ENCODE measurements around the gene SFXN1. TPM values are rescaled to one million over a fixed set of nuclear protein-coding genes. Genes with fewer than 3 reads are reported as not detected.

Gene SFXN1
- total RNA-seq, 2 experiments from 2014 or later: 147 to 154 TPM

GRCh38 chr5:175576591-175576990 is 98.2 kb downstream of the SFXN1 start:
- ChIA-PET CTCF (ENCODE audit: unreplicated experiment) (no interaction called here), POLR2A (no interaction called here)
- no peaks in the 10 kb centered on the region for H3K9me3 ChIP-seq (ENCODE audit: low read length)
- no peaks in the 10 kb centered on the region for H3K79me2 ChIP-seq (ENCODE audit: insufficient read depth, low read depth, low read length)
- H3K9me2 ChIP-seq (ENCODE audit: insufficient read depth, low read length): no peaks in the 10 kb centered on the region
- no peak overlapping the region for H3K4me3 ChIP-seq (ENCODE audit: low read depth, low read length, poor library complexity, severe bottlenecking)
- TF ChIP-seq, protein P1, sequence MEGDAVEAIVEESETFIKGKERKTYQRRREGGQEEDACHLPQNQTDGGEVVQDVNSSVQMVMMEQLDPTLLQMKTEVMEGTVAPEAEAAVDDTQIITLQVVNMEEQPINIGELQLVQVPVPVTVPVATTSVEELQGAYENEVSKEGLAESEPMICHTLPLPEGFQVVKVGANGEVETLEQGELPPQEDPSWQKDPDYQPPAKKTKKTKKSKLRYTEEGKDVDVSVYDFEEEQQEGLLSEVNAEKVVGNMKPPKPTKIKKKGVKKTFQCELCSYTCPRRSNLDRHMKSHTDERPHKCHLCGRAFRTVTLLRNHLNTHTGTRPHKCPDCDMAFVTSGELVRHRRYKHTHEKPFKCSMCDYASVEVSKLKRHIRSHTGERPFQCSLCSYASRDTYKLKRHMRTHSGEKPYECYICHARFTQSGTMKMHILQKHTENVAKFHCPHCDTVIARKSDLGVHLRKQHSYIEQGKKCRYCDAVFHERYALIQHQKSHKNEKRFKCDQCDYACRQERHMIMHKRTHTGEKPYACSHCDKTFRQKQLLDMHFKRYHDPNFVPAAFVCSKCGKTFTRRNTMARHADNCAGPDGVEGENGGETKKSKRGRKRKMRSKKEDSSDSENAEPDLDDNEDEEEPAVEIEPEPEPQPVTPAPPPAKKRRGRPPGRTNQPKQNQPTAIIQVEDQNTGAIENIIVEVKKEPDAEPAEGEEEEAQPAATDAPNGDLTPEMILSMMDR (conservative IDR thresholded peaks at IDR 0.05; ENCODE audit: low read length): no peak
- TF ChIP-seq EZH2phosphoT487 (IDR thresholded peaks at IDR 0.05; ENCODE audit: borderline replicate concordance, low read depth, low read length): no peak
- no peaks in the 10 kb centered on the region for H4K20me1 ChIP-seq (ENCODE audit: insufficient read depth, low read length)
- no peak overlapping the region for H3K27ac ChIP-seq (ENCODE audit: low read depth, low read length, poor library complexity, severe bottlenecking)
- intact Hi-C loops (cut with micrococcal nuclease; ENCODE audit: unreplicated experiment): no loop called here
- DNase-seq (ENCODE audit: low spot score): no peak
- BruUV-seq (replicated peaks): no TSS peak
- no peak overlapping the region for H2AFZ ChIP-seq (ENCODE audit: low read length)
- no peak overlapping the region for H3K4me2 ChIP-seq (ENCODE audit: low read length)
- no peaks in the 10 kb centered on the region for H3K4me1 ChIP-seq (ENCODE audit: insufficient read depth, low read length, poor library complexity, severe bottlenecking)
- no peaks in the 10 kb centered on the region for H3K36me3 ChIP-seq (ENCODE audit: insufficient read depth, low read length)

Other genes with a start within 250 kb of the SFXN1 start
- not detected in 2 replicates for gene DRD1, start 34.4 kb upstream of the SFXN1 start, total RNA-seq (2014; rRNA removed; shearing (Covaris generic))
- gene DRD1, start 34.4 kb upstream of the SFXN1 start, total RNA-seq (2022): not detected in 2 replicates
- not detected in 2 replicates for gene HRH2, start 179.5 kb downstream of the SFXN1 start, total RNA-seq (2014; rRNA removed; shearing (Covaris generic))
- not detected in 2 replicates for gene HRH2, start 179.5 kb downstream of the SFXN1 start, total RNA-seq (2022)